NCI-H524 treated with DMSO at 0.1 percent for 48 hours (cell line): ENCODE measurements around the gene RRBP1.
"Not testable (repeated sequence)": the region's sequence is repeated elsewhere in the genome, so short reads cannot be mapped to it uniquely, and the experiment has no call there.

ENCODE experiments used
- DNase-seq: peaks from one replicate; lab custom pipeline; 2025; lab: John Stamatoyannopoulos, UW

Gene RRBP1

DNA sequence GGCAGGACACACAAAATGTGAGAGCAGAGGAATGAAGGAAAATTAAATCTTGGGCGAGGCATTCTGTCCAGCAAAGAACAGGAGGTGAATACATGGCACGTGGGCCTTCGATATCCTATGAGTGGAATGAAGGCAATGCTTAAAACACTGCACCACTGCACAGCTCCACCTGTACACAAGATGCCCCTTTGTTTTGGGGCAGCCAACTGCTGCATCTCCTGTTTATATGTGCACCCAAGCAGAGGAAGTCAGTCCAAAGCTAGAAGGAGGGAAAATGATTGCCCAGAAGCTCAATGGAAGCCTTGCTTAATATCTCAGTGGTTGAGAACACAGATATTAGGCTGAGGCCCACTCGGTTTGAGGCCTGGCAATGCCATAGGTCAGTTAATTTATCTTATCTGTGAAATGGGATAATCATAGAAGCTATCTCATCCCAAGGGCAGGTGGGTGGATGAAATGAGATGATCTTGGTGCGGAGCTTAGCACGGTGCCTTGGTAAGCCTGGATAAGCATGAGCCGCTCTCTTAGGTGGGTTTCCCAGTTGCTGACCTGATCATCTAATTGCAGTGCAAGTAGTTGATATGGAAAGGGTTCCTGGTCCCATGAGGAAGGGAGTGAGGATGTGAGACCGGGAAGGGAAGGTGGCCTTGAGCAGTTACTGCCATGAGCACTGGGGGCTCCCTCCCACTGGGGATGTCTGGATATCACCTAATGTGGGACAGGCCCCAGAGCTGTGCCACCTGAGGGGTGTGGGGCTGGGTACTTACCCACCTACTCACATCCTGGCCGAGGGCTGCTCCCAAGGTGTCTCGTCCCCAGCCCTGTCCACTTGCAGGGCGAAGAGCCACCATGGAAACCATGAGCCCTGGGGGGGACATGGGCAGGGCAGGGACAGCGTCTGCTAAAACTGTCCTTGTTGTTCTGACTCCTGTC lies 27.6 kb upstream of the RRBP1 start:
- DNase-seq, result no peak

DNA sequence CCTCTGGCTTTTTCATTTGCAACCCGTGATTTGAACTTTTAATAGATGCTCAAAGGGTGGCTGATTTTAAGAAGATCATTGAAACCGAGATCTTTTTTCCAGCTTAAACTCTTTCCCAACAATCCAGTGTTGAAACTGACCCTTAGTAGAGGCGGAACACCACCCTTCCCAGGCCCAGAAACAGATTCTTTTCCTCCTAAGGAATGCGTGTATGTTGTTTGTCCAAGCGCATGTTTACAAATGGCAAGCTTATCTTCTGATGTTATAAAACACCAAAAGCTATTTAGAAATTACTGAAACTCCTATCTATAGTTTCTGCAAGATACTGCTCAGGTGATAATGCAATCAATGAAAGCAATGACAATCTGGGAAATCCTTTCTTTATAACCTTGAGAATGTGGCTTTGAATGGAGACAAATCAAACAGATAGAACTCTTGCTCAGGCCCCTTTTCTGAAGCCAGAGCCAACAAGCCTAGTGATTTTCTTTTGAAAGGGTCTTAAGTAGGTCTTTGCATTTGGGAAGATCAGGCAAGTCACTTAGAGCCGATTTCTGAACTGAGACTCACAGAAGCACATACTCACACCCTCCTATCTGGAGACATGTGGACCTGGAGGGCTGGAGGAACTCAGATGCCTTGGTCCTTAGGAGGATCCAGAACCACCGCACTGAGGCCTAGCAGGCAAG lies 26.8 kb upstream of the RRBP1 start:
- no peak for DNase-seq

DNA sequence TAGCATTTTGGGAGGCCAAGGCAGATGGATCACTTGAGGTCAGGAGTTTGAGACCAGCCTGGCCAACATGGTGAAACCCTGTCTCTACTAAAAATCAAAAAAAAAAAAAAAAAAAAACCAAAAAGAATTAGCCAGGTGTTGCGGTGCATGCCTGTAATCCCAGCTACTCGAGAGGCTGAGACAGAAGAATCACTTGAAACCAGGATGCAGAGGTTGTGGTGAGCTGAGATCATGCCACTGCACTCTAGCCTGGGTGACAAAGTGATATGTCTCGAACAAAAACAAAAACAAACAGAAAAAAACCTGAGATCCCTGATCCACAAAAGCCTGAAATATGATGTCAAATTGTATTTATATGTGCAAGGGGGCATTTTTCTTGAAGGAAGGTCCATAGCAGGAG lies 25.9 kb upstream of the RRBP1 start:
- DNase-seq, result not testable (repeated sequence)

DNA sequence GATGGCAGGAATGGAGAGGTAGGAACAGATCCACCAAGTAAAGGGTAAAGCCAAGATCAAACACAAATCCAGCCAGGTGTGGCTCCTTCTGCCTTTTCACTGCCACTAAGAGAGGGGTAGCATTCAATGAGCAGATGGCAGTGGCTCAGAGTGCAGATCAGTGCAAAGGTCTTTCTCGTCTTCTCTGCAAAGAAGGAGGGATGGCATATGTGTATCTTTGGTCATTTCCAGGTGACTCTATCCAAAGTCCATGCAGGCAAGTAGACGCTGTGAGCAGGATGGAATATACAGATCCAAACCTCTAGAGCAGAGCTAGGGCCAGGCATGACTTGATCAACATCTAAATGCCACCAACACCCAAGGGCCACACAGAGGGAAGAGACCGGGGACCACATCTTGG lies 24.6 kb upstream of the RRBP1 start:
- no peak for DNase-seq

DNA sequence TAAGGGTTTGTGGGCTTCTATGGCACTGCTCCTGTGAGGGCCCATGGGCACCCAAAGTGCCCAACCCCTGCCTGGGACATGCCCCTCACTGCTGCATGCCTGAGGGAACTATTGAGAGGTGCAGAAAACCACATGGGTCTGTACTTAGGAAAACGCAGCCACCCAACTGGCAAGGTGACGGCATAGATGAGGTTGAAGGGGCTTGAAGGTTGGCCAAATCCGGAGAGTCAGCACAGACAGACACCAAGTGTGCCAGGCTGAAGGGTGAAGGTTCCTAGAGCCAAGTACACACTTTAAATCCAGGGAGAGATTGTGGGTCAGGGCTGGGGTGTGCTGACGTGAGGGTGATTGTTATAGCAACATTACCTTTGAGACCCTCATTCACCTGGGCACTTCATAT lies 23.9 kb upstream of the RRBP1 start:
- DNase-seq, result no peak

DNA sequence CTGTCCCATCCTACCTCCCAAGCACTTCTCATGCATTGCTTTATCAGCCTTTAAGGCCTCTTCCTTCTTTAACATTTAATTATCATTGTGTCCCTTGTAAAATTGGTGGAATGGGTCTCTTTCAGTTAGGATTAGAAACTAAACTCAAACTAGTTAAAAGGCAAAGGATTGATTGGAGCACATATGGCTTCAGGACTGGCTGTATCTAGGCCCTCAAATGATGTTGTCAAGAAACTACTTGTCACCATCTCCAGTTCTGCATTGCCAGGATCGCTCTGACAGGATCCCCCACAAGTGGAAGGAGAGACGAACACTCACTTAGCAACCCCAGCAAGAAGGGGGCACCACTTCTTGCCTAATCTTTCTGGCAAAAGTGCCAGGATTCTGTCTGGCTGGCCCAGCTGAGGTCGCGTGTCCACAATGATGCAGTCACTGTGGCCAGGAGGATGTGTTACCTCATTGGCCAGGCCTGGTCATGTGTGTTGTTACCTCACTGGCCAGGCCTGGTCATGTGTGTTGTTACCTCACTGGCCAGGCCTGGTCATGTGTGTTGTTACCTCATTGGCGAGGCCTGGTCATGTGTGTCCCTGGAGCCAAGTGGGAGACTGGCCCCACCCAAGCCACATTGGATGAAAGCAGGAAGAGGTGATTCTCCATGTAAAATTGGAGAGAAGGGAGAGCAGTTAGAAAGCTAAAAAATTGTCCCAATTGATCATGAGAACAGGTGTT lies 22.7 kb upstream of the RRBP1 start:
- no peak for DNase-seq

DNA sequence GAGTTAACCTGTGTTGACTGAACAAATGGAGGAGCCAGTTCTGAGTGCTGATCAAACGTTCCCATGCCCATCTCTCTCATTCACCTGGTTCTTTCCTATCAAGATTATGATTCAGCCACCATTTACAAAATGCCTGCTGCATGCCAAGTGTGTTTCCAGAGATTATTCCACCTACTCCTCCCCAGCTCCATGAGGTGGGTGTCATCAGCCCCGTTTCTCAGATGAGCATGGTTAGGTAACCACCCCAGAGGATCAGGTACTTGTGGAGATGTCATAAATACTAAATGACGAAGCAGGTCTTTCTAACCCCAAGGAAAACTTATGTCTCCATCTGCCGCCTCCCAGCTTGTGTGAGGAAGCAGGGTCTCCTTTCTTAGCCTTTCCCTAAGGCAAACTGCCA lies 19.8 kb upstream of the RRBP1 start:
- no peak for DNase-seq

DNA sequence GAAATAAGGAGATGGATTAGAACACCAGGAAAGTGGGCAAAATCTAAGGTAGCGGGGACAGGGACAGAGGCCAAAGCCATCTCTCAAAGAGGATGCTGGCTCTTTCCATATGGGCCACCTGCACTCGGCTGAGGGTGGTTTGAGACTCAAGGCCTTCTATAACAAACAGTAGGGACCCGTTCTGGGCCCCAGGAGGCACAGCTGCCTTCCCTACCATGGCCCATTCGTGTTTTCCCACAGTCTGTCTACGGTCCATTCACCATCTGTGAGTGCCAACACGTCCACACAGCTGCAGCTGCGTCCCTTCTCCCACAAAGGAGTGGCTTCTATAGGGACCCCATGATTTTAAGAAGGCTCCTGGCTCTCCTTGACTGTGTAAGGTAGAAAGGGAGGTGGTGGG lies 18.6 kb upstream of the RRBP1 start:
- DNase-seq, result no peak

DNA sequence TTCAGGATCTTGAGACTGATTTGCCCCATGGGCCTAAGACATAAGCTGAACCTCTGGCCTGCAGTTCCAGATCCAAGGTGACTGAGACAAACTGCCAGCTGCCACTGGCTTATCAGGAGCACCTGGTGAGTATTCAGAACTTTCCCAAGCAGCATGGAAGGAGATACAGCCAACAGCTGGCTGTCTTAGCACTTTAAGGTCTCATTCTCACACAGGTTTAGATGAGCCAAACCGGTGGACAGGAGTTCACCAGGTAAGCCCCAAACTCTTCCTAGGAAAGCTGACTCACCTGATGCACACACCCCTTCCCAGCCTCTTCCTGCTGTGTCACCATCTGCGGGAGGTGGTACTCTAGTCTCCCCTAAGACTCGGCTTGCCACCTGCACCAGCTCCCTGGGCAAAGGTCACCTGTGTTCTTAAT lies 17.9 kb upstream of the RRBP1 start, which contains the start of gene BANF2:
Gene BANF2 (plus strand): TSS at position 36 of the 421 bp plus-strand sequence. CDS start 25,060 bp downstream, outside the sequence.
- no peak for DNase-seq

DNA sequence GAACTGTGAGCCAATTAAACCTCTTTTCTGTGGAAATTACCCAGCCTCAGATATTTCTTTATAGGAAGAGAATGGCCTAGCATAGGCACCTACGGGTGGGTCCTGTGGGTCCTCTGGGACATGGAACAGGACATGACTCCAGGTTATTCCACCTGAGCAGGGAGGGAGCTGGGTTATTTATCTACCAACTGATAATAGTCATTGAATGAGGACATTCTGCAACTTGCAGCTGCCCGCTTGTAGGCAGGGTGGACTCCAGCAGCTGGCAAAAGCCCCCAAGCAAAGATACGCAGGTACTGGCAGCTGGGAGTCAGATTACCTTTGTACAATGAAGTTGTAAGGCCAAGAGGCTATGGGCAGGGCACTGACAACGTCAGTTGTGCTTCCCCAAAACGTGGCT lies 16.3 kb upstream of the RRBP1 start:
- no peak for DNase-seq

DNA sequence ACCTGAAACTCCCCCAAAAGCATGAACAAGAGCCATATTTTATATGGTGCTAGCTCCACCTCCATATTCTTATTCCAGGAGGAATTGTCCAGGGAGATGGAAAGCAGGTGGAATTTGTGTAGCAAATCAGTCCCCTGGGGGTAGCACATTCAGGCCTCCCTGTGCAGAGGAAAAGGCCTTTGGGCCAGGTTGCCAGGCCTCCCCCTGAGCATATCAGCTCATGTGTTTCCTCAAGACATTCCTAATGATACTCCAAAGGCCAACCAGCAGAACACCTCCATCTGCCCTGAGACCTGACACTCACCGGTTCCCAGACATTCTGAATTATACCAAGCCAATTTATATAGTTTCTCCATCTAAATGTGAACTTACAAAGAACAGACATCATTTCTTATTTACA lies 15.1 kb upstream of the RRBP1 start:
- DNase-seq, result no peak

DNA sequence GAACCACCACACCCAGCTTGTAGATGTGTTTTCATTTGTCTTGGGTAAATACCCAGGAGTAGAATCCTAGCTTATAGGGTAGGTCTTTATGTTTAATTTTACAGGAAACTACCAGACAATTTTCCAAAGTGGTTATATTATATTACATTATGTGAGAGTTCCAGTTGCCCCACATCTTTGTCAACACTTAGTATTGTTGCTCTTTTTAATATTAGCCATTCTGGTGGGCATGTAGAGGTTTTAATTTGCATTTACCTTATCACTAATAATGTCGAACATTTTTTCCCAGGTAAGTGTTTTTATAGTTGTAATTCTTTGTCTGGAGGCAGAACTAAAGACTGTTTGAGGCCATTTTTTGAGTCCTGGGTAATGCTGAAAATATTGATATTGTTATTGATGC lies 14.2 kb upstream of the RRBP1 start:
- no peak for DNase-seq

DNA sequence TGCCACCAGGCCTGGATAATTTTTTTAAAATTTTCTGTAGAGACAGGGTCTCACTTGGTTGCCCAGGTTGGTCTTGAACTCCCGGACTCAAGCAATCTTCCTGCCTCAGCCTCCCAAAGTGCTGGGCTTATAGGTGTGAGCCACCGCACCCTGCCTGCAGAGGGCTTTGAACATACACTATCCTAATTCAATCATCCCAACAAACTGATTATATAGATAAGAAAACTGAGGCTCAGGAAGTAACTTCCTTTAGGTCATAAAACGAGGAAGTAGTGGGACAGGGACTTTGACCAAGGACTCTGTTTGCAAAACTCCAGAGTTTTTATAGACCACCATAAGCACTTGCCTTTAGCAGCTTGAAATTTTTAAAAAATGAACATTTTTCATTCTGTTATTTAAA lies 12.7 kb upstream of the RRBP1 start:
- no peak for DNase-seq

DNA sequence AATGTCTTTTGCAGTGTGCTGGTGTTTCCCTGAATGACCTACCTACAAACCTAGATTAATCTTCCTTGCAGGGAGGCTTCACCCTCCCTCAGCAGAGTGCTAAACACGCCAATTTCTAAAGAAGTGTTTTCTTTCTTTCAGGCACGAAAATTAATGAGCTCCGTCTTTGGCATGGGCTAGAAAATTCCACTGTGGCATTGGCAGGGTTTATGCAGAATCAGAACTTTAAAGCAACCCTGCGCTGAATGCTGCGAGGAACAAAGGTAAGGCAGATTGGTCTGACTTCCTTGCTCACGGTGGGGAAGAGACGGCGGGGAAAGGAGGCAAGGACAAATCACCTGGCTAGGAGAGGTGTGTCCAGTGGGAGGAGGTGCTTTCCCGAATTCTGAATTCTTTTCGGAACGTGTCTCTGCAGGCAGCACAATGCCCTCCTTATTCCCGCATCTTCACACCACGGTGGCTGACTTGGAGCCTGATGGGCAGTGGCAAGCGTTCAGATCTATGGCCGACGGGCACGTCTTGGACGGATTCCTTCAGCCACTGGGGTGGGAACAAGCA lies 11.5 kb upstream of the RRBP1 start:
- no peak for DNase-seq

DNA sequence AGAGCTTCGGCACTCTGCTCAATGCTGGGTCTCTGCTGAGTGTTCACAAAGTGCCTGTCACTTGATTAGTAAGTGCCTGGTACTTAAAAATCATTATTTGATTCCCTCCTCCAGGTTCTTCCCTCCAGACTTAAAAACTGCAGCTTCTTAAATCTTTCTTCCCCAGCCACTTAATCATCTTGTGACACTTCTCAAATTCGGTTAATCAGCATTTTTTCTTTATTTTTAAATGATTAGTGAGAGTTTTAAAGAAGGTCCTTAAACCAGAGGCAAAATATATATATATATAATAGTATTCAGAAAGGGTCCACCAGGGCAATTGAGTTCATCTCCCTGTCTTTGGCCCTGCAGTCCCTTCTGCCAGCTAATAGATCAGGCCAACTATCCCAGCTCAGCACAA lies 9.7 kb upstream of the RRBP1 start:
- DNase-seq, result no peak

DNA sequence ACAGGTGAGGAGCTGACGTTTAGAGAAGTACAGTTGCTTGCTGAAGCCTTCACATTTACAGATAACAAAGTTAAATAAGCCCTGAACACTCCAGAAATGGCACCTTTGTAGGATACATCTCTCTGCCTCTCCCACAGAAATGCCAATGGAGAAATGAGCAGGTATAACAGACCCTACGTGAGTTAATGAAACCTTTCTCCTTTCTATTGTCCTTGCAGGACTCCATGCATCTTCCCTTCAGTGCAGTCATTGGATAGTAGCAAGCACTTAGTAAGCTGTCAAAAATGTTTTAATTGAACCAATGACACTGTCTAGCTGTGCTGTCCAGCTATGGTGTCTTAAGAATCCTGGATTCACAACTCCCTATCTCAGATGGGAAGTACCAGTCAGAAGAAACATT lies 8.1 kb upstream of the RRBP1 start:
- DNase-seq, result no peak

DNA sequence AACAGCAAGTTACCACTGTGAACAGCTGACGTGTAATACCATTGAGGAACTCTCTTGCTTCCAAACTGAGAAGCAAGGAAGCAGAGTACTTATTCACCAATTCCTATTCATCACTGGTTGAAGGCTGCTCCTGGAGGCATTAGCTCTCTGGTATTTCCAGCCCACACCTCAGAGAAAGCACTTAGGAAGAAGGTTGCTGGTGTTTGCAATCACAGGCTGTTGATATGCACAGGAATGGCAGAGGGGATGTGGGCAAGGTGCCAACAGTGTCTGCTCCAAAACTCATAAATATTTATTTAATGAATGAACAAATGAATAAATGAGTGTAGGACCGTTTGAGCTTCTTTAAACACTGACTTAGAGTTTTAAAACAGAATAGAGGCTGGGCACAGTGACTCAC lies 6.9 kb upstream of the RRBP1 start:
- no peak for DNase-seq

DNA sequence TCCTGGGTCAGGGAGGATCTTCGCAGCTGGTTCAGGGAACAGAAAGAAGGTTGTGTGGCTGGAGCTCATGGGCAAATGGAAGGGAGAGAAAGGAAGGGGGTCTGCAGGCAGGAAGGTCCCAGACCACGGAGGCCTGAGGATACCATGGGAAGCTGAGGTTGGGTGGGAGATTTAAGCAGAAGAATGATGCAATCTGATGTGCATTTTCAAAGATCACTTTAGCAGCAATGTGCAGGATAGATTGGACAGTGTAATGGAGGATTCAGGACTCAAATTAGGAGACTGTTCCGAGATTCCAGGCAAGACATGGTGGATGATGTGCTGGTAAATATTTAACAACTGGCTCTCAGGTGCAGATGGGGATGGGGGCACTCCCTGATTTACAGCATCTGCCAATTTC lies 5.8 kb upstream of the RRBP1 start:
- no peak for DNase-seq

DNA sequence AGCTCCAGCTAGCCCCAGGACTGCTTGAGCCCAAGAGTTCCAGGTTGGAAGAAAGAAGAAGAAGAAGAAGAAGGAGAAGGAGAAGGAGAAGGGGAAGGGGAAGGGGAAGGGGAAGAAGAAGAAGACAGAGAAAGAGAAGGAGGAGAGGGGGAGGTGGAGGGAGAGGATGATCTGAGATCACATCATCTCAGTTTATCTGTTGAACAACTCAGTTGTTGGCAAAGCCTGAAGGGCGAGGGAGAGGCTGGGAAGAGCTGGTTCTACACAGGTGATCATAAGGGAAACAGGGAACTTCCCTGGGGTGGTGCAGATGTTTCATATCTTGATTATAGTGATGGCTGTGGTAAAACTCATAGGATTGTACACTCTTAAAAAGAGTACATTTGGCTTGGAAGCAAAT lies 3.1 kb upstream of the RRBP1 start:
- DNase-seq, result no peak

DNA sequence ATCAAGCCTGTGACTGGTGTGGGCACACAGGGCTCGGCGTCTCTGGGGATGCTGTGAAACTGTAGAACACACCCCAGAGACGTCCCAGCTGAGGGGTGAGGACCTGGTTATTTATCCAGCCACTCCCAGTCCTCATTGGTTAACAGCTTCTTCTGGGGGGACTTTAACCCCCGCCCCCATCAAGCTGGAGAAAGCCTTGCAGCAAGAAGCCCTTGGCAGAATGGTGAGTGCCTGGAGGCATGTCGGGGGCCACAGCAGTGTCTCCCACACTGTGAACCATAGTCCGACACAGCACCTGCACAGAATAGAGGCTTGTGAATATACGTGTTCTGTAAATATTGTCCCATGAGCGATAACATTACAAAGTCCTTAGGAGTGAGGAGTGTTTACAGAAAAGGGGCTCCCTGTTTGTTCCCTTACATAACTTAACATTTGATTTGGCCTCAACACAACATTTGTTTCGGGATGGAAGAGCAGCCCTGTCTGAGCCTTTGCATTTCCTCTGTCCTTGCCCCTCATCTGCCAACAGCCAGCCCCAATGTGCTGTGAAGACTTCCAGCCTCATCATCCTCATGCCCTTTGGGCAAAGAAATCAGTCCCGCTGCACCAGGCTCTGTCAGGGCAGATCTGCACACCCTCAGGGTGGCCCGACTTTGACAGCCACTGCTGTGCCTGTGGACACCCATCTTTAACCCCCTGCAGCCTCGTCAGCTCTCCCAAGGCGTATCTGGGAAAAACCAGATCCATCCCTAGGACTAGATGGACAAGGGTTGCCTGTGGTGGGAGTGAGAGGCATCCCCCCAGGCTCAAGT lies 2.2 kb upstream of the RRBP1 start:
- no peak for DNase-seq

DNA sequence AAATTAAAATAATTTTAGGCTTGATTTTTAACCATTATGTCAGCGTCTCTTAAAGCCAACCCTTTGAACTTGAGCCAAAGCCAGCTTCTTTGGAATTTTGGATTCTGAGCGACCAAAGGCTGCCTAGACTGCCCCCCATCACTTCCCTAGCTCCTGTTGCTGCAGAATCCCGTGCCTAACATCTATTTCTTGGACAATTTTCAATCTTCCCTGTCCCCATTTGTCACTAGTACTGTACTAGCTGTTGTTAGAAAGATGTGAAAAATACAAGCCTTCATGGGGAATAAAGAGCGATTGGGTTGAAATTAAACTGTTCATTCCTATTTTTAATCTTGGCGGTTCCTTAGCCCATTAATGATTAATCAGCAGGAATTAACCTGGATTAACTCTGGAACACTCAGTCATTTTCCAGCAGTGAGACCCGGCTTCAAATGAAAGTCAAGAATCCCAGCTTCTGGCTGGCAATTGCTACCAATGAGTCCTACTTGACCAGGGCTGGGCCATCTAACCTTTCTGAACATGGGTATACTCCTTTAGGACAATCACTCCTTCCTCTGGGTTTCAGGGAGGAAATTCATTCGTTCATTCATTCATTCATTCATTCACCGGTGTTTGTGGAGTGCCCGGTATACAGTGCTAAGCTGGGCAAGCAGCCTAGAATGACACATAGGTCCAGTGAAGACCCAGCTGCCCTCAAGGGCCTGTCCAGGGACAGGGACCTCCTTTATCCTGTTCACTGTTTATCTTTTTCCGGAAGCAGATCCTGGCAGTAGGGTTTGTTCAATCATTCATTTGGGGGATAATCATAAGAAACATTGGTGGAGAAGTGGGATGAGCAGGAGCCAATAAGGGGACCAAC lies 1.4 kb upstream of the RRBP1 start:
- no peak for DNase-seq
